ENCODE measurements around the gene KDM6A.

KDM6A gene

DNA sequence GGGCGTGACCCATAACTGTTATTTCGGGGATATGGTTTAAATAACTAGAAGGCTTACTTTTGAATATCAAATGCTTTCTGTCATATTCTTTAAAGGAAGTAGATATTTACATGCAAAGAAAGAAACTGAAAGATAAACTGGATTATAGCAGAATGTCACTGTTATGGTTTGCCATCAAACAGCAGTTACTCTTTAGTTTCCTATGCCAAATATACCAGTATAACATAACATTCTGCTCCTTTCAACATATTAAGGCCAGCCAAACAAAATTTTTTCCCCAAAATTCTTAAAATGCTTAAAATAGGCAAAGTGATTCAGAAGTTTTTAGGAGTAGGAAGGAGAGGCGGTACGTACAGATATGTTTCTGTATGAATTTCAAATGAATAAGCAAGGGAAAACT lies 27.0 kb downstream of the KDM6A start:
- TF ChIP-seq, protein P1, sequence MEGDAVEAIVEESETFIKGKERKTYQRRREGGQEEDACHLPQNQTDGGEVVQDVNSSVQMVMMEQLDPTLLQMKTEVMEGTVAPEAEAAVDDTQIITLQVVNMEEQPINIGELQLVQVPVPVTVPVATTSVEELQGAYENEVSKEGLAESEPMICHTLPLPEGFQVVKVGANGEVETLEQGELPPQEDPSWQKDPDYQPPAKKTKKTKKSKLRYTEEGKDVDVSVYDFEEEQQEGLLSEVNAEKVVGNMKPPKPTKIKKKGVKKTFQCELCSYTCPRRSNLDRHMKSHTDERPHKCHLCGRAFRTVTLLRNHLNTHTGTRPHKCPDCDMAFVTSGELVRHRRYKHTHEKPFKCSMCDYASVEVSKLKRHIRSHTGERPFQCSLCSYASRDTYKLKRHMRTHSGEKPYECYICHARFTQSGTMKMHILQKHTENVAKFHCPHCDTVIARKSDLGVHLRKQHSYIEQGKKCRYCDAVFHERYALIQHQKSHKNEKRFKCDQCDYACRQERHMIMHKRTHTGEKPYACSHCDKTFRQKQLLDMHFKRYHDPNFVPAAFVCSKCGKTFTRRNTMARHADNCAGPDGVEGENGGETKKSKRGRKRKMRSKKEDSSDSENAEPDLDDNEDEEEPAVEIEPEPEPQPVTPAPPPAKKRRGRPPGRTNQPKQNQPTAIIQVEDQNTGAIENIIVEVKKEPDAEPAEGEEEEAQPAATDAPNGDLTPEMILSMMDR (IDR thresholded peaks at IDR 0.05; ENCODE audit: low read depth, low read length, missing control alignments) = no peak
- no peak overlapping the region for H3K4me3 ChIP-seq (ENCODE audit: low read depth, low read length)
- no peak for DNase-seq (ENCODE audit: low read depth)

GRCh38 chrX:44903107-44903506 lies 30.1 kb downstream of the KDM6A start:
- H3K4me3 ChIP-seq (ENCODE audit: low read depth, low read length) = no peak overlapping the region
- no peak for DNase-seq (ENCODE audit: low read depth)
- TF ChIP-seq, protein P1 (IDR thresholded peaks at IDR 0.05; ENCODE audit: low read depth, low read length, missing control alignments) = no peak

DNA sequence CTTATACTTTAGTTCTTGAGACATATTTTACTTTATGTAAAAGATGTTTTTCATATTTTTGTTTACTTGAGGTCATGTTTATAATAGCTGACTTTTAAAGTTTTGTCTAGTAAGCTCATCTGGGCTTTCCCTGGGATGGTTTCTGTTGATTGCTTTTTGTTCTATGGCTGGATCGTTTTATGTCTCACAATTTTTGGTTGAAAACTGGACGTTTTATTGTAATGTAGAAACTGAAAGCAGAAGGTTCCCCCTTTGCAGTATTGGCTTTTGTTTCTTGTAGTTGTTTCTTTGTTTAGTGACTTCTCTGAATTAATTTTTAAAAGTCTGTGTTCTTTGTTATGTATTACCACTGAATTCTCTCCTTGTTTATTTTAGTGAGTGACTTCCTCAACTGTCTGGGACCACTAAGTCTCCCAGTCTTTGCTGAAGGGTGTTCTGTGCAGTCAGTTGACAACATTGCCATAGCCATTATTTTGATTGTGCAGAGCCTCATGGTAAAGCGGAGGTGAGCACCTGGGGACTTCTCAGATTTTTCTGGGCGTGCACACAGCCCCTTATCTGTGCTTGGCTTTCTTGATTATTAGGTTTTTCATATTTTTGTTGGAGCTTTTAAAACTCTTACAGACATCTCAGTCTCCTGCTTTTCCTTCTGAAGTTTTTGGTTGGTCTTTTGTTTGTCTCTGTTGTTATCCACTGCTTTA lies 31.0 kb downstream of the KDM6A start:
- TF ChIP-seq, protein P1 (IDR thresholded peaks at IDR 0.05; ENCODE audit: low read depth, low read length, missing control alignments) = no peak
- no peak overlapping the region; the same call in 1 of the 2 replicates for H3K4me3 ChIP-seq (ENCODE audit: low read depth, low read length)
- no peak for DNase-seq (ENCODE audit: low read depth)

- DNase-seq (ENCODE audit: low read depth) = no peak
- no peak overlapping the region; the same call in 1 of the 2 replicates for H3K4me3 ChIP-seq (ENCODE audit: low read depth, low read length)
- TF ChIP-seq, protein P1 (IDR thresholded peaks at IDR 0.05; ENCODE audit: low read depth, low read length, missing control alignments) = no peak
These were observed 31.6 kb downstream of the KDM6A start for GRCh38 chrX:44904542-44905115.

DNA sequence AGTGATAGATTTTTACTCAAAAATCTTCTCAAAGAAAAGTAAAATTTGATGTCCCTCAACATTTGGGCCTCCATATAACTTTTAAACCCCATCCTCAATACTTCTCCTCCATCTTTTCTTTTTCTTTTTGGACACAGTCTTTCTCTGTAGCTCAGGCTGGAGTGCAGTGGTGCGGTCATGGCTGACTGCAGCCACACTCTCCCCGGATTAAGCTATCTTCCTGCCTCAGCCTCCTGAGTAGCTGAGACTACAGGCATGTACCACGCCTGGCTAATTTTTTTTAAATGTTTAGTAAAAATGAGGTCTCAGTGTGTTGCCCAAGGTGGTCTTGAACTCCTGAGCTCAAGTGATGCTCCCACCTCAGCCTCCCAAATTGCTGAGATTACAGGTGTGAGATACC lies 33.1 kb downstream of the KDM6A start:
- no peak for DNase-seq (ENCODE audit: low read depth)
- peak overlapping the region; percentile 19; the same call in 1 of the 2 replicates for H3K4me3 ChIP-seq (ENCODE audit: low read depth, low read length)
- TF ChIP-seq, protein P1 (IDR thresholded peaks at IDR 0.05; ENCODE audit: low read depth, low read length, missing control alignments) = no peak

DNA sequence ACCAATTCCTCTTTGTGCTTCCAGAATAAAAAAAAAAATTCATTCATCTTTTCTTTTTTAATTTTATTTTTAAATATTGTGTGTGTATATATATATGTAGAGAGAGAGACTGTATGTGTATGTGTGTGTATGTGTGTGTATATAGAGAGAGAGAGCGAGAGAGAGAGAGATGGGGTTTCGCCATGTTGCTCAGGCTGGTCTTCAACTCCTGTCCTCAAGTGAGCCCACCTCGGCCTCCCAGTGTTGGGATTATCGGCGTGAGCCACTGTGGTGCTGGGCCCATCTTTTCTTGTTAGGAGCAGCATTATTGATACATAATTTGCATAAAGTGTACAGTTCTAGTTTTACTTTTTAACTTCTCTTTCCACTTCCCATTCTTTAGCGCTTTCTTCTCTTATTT lies 33.6 kb downstream of the KDM6A start:
- no peak for DNase-seq (ENCODE audit: low read depth)
- TF ChIP-seq, protein P1 (IDR thresholded peaks at IDR 0.05; ENCODE audit: low read depth, low read length, missing control alignments) = no peak
- H3K4me3 ChIP-seq (ENCODE audit: low read depth, low read length) = peak overlapping the region; percentile 42

GRCh38 chrX:44908153-44908552 lies 35.2 kb downstream of the KDM6A start:
- no peak for DNase-seq (ENCODE audit: low read depth)
- no peak overlapping the region for H3K4me3 ChIP-seq (ENCODE audit: low read depth, low read length)
- TF ChIP-seq, protein P1 (IDR thresholded peaks at IDR 0.05; ENCODE audit: low read depth, low read length, missing control alignments) = no peak

Data from GM12864 (cell line).